ENCODE data around the gene LDLRAD2.

The LDLRAD2 gene

DNA sequence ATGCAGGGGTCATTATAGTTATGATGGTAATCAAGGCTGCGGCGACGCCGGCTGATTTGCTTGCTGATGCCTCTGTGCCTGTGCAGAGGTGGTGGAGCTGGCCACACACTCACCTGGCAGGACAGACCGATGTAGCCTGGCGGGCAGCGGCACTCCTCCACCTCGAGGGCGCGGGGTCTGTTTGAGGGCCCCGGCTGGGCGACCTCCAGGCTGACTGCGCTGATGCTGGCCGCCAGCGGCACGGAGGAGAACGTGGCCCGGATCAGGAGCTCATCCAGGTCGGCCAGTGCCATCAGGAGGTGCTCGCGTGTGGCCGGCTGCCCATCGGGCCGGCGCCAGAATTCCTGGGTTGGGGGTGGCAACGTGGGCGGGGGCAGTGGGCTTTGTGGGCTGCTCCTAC is 52.7 kb downstream of the LDLRAD2 start:
- DNase-seq = no peak

- DNase-seq = no peak
Measured at GRCh38 chr1:21865609-21865942, 53.5 kb downstream of the LDLRAD2 start.

GRCh38 chr1:21865943-21866706 is 54.1 kb downstream of the LDLRAD2 start:
- DNase-seq = peak; percentile 31

GRCh38 chr1:21866707-21867043 is 54.6 kb downstream of the LDLRAD2 start:
- DNase-seq = no peak

- DNase-seq = no peak
Measured at GRCh38 chr1:21867451-21867996, 55.5 kb downstream of the LDLRAD2 start.

DNA sequence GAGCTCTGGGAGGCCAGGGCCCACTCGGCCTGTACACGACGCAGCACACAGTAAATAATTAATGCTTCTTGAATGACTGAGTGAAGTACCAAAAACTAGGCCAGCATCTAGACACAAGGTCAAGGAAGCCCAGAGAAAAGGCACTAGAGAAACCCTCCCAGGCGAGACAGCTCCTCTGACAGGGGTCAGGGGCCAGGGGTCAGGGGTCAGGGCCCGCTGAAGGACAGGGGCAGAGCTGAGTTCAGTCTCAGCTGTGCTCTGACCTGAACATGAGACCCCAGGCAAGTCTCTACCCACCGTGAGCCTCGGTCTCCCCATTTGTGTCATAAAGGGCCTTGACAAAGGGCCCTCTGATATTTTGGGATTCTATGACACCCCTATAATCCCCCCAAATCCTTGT is 56.4 kb downstream of the LDLRAD2 start:
- DNase-seq = no peak

DNA sequence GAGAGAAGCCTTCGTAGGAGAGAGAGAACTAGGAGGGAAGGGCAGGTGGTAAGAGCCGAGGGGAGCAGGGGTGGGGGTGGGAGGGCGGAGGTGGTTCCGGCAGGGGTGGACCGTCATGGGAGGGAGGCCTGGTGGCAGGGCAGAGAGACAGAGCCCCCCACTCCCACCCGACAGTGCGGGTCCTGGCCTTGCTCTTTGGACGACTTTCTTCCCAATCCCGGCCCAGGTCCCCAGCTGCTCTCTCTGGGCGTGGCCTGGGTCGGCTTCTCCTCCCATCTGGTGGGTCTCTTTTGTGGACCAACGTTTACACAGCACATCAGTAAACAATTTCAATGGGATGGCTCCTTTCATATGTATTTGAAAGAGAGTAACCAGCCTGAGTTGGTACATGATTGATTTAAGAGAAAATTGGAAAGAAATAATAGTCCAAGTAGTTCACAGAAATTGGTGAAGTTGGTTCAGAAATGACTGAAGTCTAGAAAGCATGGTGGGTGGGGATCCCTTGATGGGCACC is 56.9 kb downstream of the LDLRAD2 start:
- DNase-seq = no peak

DNA sequence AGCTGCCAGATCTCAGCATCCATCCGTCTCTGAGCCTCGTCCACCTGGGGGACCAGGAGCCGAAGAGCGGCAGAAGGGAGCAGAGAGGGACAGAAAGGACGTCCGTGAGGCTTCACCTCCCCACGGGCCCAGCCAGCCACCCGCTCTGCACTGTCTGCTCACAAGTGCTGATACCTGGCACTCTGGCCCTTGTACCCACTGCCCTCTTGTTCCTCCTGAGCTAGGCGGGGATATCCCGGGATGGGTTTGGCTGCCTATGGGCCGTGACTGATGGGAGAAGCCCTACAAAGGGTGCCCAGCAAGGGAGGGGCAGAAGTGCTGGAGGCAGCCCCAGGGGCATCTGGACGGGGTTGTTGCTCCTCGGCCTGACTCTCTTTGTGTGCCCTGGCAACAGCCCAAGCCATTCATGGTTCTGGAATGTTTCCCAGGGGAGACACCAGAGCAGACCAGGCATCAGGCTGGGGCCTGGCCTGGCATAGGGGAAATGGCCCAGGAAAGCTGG is 57.6 kb downstream of the LDLRAD2 start:
- no peak for DNase-seq

DNA sequence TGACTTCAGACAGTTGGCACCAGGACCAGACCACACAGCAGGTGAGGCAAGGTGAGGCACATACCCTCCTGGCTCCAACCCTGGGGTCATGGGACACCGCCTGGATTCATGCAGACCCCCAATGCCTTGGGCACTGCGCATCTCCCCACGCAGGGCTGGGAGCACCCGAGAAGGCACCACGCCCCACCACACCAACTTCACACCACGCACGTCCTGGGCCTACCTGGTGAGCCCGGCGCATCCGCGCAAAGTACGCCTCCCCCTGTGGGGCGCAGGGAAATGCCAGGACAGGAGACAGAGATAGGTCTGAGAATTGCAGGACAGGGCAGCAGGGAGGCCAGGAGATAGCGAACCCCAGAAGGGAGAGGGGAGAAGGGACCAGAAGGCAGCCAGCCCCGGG is 58.5 kb downstream of the LDLRAD2 start:
- no peak for DNase-seq

DNA sequence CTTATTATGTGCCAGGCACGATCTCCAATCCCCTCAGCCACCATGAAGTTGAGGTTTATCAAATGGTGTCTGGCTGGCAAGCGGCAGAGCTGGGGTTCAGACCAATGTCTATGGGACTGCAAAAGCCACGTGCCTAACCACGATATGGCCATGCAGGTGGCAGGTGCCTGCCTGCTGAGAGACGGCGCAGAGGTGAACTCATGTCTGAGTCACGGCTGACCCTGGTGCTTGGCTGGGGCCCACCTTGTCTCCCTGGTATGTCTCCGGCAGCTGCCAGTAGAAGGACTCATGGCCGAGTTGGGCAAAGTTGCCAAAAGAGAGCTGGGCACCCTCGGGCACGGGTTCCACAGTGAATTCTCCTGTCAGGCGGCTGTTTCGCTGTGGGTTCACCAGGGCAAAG is 59.9 kb downstream of the LDLRAD2 start:
- DNase-seq = no peak

DNA sequence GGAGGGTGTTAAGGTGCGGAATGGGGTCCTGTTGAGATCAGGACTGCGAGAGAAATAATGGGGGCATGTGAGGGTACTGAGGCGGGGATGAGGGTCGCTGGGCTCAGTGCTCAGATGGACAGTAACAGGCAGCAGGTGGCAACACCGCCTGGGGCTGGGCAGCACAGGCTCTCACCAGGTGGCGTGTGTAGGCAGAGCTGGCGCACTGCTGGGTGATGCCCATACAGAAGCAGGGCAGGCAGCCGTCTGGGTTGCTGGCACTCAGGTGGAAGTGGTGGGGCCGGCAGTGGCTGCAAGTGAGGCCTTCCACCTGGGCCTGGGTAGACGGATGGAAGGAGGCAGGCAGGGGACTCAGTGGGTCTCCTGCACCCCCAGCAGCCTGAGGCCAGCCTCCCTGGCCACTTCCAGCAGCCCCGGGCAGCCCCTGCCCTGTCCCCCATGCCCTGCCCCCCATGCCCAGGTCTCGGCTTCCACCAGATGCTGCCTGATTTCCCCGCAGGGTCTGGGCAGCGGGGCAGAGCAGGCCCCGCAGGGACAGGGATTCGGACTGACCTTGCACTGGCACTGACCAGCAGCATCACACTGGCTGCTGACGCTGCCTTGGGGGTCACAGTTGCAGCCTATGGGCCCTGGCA is 60.5 kb downstream of the LDLRAD2 start:
- DNase-seq = no peak

DNA sequence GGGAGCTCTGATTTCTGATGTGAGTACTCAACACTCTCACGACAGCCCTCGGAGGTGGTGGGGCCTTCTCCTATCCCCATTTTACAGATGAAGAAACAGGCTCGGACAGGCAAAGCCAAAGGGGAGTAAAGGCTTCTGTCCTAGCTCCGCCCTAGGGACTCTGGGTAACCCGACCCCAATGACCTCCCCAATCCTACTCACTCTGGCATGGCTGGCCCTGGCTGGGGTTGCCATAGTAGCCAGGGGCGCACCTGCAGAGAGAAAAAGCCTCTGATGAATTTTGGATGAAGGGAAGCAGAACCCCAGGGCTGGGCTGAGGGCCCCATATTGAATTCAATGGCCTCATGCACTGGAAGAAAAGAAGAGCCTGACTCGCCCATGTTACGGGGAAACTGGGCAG is 61.1 kb downstream of the LDLRAD2 start:
- DNase-seq = no peak

DNA sequence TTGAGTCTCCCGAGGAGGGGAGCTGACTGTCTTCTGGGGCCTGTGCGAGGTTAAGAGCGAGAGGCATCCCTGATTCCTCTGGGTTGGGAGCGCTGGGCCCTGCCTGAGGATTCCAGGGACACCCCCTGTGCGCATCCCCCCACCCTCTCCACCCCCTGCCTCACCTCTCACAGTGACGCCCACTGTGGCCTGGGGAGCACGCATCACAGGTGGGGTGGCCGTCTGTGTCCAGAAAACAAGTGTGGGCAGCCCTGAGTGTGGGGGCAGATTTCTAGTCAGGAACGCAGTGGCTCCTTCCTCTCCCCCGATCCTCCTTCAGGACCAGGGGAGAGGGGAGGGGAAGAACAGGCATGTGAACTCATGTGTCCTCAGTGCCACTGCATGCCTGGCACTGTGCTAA is 61.7 kb downstream of the LDLRAD2 start:
- DNase-seq = no peak

DNA sequence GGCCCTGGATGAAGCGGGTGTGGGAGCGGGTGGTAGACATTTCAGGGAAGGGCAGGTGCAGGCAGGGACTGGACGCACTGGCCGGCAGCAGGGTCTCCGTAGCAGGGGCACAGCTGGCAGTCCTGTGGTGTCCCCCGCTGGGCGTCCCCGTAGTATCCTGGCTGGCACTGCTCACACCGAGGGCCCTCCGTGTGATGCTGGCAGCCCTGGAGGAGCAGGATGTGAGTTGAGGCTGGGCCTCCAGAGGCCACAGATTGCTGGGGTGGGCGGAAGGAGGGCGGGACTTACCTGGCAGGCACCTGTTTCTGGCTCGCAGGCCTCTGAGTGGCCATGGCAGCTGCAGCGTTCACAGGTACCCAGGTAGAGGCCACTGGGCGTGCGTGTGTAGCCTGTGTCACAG is 62.3 kb downstream of the LDLRAD2 start:
- no peak for DNase-seq

All from NCI-H2227 treated with DMSO at 0.1 percent for 48 hours (cell line).